HUES48 (cell line): ENCODE measurements around the gene SEPHS2.
"Not testable (repeated sequence)": the region's sequence is repeated elsewhere in the genome, so short reads cannot be mapped to it uniquely, and the experiment has no call there.

Source experiments
- H3K27ac ChIP-seq: one replicate; pipeline ENCODE4 v1.7.0; 2013; ENCODE audit warnings: low read depth, low read length, inconsistent platforms
- H3K27me3 ChIP-seq: 2 replicates; pipeline ENCODE4 v1.6.1; 2013; ENCODE audit warnings: mild to moderate bottlenecking, low read length; ENCODE audit not compliant: control insufficient read depth, insufficient read depth
- H3K36me3 ChIP-seq: 2 replicates; pipeline ENCODE4 v1.6.1; 2013; ENCODE audit warnings: low read length; ENCODE audit not compliant: control insufficient read depth, insufficient read depth
- H3K4me1 ChIP-seq: 2 replicates; pipeline ENCODE4 v1.6.1; 2013; ENCODE audit warnings: mild to moderate bottlenecking, low read length; ENCODE audit not compliant: control insufficient read depth, insufficient read depth
- H3K4me3 ChIP-seq: 2 replicates; pipeline ENCODE4 v1.5.1; 2013; ENCODE audit warnings: mild to moderate bottlenecking, low read depth, low read length
- H3K9ac ChIP-seq: 2 replicates; pipeline ENCODE4 v1.6.1; 2013; ENCODE audit warnings: mild to moderate bottlenecking, low read depth, low read length, moderate library complexity
- H3K9me3 ChIP-seq: 2 replicates; pipeline ENCODE4 v1.6.1; 2013; ENCODE audit warnings: low read length; ENCODE audit not compliant: control insufficient read depth, insufficient read depth

Gene SEPHS2

GRCh38 chr16:30407804-30408534 lies 37.7 kb downstream of the SEPHS2 start:
- H3K36me3 ChIP-seq, result peaks cover 26% of the 10 kb centered on the region
- peak overlapping the region; percentile 84 for H3K9ac ChIP-seq
- peak overlapping the region; percentile 95 for H3K27ac ChIP-seq
- H3K27me3 ChIP-seq, result no peaks in the 10 kb centered on the region
- no peaks in the 10 kb centered on the region for H3K9me3 ChIP-seq
- peaks cover 6% of the 10 kb centered on the region; the same call in 1 of the 2 replicates for H3K4me1 ChIP-seq
- peak overlapping the region; percentile 96 for H3K4me3 ChIP-seq

GRCh38 chr16:30407102-30407803 lies 38.4 kb downstream of the SEPHS2 start, which contains the start of gene ZNF771:
Gene ZNF771, plus strand, starts transcription at chr16:30407606. Its CDS starts 448 bp downstream, at chr16:30408054.
- Histone ChIP-seq H3K9me3 (no peaks in the 10 kb centered on the region), H3K4me1 (peaks cover 6% of the 10 kb centered on the region; the same call in 1 of the 2 replicates), H3K9ac (peak within 1 kb of the TSS; percentile 90), H3K27ac (peak within 1 kb of the TSS; percentile 95), H3K36me3 (peaks cover 20% of the 10 kb centered on the region), H3K27me3 (no peaks in the 10 kb centered on the region), H3K4me3 (peak within 1 kb of the TSS; percentile 96)

DNA sequence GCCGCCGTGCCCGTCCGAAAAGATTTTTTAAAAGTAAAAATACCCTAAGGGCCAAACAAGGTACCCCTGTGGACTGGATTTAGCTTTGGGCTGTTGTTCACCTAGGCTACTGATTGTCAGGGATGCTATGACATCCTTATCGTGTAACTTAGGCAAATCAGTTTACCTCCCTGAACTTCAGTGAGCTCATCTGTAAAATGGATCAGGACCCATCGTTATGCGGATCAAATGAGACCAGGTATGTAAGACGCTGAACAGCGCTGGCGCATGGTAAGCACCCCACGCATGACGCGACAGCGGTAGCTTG lies 38.9 kb downstream of the SEPHS2 start:
- Histone ChIP-seq H3K4me3 (peak overlapping the region; percentile 96), H3K36me3 (peaks cover 15% of the 10 kb centered on the region), H3K9ac (peak overlapping the region; percentile 90), H3K4me1 (peaks cover 6% of the 10 kb centered on the region; the same call in 1 of the 2 replicates), H3K27ac (peak overlapping the region; percentile 95), H3K27me3 (no peaks in the 10 kb centered on the region), H3K9me3 (no peaks in the 10 kb centered on the region)

- H3K9ac ChIP-seq, result no peak overlapping the region
- peaks cover 11% of the 10 kb centered on the region for H3K4me1 ChIP-seq
- H3K27me3 ChIP-seq, result no peaks in the 10 kb centered on the region
- no peaks in the 10 kb centered on the region for H3K9me3 ChIP-seq
- H3K27ac ChIP-seq, result no peak overlapping the region
- peaks cover 22% of the 10 kb centered on the region for H3K36me3 ChIP-seq
- no peak overlapping the region for H3K4me3 ChIP-seq
Measured at GRCh38 chr16:30401768-30402425, 43.8 kb downstream of the SEPHS2 start.

GRCh38 chr16:30399435-30400186 lies 46.1 kb downstream of the SEPHS2 start:
- Histone ChIP-seq H3K27me3 (no peaks in the 10 kb centered on the region), H3K4me1 (peaks cover 16% of the 10 kb centered on the region), H3K36me3 (peaks cover 23% of the 10 kb centered on the region), H3K9me3 (no peaks in the 10 kb centered on the region), H3K9ac (peak overlapping the region; percentile 76), H3K4me3 (peak overlapping the region; percentile 63), H3K27ac (peak overlapping the region; percentile 99)

DNA sequence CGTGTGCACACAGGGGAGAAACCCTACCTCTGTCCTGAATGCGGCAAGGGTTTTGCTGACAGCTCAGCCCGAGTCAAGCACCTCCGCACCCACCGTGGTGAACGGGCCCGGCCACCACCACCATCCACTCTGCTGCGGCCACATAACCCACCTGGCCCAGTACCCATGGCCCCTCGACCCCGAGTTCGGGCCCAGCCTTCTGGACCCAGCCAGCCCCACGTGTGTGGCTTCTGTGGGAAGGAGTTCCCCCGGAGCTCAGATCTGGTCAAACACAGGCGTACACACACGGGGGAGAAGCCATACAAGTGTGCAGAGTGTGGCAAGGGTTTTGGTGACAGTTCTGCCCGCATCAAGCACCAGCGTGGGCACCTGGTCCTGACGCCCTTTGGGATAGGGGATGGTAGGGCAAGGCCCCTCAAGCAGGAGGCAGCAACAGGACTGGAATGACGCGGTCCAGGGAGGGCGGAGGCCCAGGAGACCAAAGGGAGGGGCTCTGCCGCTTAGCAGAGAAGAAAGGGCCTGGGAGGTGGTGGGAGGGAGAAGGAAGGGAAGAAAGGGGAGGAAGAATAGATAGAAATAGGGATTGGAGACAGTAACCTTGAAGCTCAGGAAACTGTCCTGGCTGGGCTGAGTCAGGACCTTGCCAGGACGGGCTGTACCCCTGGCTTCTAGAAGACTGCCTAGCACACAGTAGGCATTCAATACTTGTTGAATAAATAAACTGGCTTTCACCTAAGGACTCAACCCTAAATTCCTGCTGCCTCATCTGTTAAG lies 46.8 kb downstream of the SEPHS2 start:
- H3K27ac ChIP-seq, result peak overlapping the region; percentile 99
- no peaks in the 10 kb centered on the region for H3K27me3 ChIP-seq
- peaks cover 23% of the 10 kb centered on the region for H3K36me3 ChIP-seq
- no peak overlapping the region for H3K9ac ChIP-seq
- H3K4me1 ChIP-seq, result peaks cover 16% of the 10 kb centered on the region
- H3K9me3 ChIP-seq, result no peaks in the 10 kb centered on the region
- H3K4me3 ChIP-seq, result no peak overlapping the region

DNA sequence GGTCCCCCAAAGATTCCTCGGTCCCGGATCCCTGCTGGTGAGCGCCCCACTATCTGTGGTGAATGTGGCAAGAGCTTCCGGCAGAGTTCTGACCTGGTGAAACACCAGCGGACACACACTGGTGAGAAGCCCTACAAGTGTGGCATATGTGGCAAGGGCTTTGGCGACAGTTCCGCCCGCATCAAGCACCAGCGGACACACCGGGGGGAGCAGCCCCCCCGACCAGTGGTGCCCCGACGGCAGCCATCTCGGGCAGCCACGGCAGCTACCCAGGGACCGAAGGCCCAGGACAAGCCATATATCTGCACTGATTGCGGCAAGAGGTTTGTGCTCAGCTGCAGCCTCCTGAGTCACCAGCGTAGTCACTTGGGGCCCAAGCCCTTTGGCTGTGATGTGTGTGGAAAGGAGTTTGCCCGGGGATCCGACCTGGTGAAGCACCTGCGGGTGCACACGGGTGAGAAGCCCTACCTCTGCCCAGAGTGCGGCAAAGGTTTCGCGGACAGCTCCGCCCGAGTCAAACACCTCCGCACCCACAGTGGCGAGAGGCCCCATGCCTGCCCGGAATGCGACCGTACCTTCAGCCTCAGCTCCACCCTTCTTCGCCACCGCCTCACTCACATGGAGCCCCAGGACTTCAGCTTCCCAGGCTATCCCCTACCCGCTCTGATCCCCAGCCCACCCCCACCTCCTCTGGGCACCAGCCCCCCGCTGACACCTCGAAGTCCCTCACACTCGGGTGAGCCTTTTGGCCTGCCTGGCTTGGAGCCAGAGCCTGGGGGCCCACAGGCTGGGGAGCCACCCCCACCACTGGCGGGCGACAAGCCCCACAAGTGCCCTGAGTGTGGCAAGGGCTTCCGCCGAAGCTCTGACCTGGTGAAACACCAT lies 47.7 kb downstream of the SEPHS2 start:
- Histone ChIP-seq H3K27me3 (no peaks in the 10 kb centered on the region), H3K4me3 (no peak overlapping the region), H3K9me3 (no peaks in the 10 kb centered on the region), H3K27ac (peak overlapping the region; percentile 99), H3K36me3 (peaks cover 23% of the 10 kb centered on the region), H3K9ac (no peak overlapping the region), H3K4me1 (peaks cover 16% of the 10 kb centered on the region)

DNA sequence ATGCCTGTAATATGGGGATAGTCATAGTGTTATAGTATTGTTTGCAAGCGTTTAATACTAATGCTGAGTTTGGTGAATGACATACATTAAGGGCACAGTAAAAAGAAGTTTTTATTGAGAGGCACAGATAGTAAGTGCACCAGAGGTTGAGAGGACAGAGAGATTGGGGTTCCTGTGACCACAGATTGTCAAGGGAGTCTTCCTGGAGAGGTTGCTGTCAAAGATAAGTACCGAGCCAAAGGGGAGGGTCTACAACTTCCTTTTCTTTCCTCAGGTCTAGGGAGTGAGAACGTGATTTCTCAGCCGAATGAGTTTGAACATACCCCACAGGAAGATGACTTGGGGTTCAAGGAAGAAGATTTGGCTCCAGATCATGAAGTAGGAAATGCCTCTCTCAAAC lies 48.6 kb downstream of the SEPHS2 start:
- Histone ChIP-seq H3K27ac (no peak overlapping the region), H3K4me1 (peaks cover 16% of the 10 kb centered on the region), H3K9ac (no peak overlapping the region)

GRCh38 chr16:30396627-30397026 lies 49.0 kb downstream of the SEPHS2 start:
- not testable (repeated sequence) for H3K27me3 ChIP-seq, H3K27ac ChIP-seq, H3K9ac ChIP-seq, H3K9me3 ChIP-seq
- peaks cover 16% of the 10 kb centered on the region for H3K4me1 ChIP-seq
- H3K36me3 ChIP-seq, result peaks cover 23% of the 10 kb centered on the region
- peak overlapping the region; percentile 85 for H3K4me3 ChIP-seq

More for the DNA sequence above, 48.6 kb downstream of the SEPHS2 start:
- peaks cover 23% of the 10 kb centered on the region for H3K36me3 ChIP-seq
- no peaks in the 10 kb centered on the region for H3K27me3 ChIP-seq
- H3K9me3 ChIP-seq, result no peaks in the 10 kb centered on the region
- no peak overlapping the region for H3K4me3 ChIP-seq
